ENCODE measurements around the gene EHMT1. TPM values are rescaled to one million over a fixed set of nuclear protein-coding genes. Genes with fewer than 3 reads are reported as not detected.

The EHMT1 gene
- total and polyA plus RNA-seq, 10 of the 15 experiments (the other 5 are each of a cell fraction or from before 2014, with no cell fraction given), result 2.9 to 100 (median 48.1) TPM

DNA sequence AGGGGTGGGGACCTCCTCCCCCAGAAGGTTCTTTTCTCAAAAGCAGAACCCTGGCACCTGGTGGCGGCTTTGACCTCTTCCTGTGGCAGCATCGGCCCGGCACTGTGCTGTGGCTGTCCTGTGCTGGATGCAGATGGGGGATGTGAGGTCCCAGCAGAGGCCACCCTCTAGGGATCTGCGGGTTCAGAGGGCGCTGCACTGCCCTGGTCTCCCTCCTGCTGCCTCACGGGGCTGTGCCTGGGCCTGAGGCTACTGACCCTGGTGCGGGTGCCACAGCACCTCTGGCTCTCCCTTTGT, 182.2 kb downstream of the EHMT1 start (continued):
- TF ChIP-seq CEBPB (IDR thresholded peaks at IDR 0.05; ENCODE audit: borderline replicate concordance in 1 of 2, low read depth in 2 of 2, low read length in 2 of 2), result no peak
- no peak for TF ChIP-seq TAF1 (IDR thresholded peaks at IDR 0.05; ENCODE audit: borderline replicate concordance, low read depth, low read length)
- no peak for TF ChIP-seq ZNF384 (IDR thresholded peaks at IDR 0.05; ENCODE audit: borderline replicate concordance, low read depth, low read length)
- TF ChIP-seq ESRRA (IDR thresholded peaks at IDR 0.05; ENCODE audit: low read length), result no peak
- no peak; the same call in 1 of the 2 replicates for TF ChIP-seq POLR2A (IDR thresholded peaks at IDR 0.05; ENCODE audit: low read depth, low read length)

DNA sequence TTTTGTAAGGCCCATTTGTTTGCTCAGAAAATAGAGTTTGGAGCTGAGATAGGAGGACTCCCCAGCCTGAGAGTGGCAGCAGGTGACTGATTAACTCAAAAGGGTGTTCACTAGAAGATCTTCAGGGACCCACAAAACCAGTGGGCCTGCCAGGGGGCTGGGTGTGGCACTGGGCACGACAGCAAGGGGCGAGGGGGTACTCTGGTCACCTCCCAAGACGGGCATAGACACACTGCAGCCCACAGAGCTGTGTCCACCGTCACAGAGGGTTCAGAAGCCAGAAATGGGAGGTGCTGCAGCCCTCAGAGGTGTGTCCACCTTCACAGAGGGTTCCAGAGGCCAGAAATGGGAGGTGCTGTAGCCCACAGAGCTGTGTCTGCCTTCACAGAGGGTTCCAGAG, 183.2 kb downstream of the EHMT1 start:
- intact Hi-C loops (cut with micrococcal nuclease; ENCODE audit: unreplicated experiment), result no loop called here
- DNase-seq (ENCODE audit: low read depth, low spot score), result no peak
- Histone ChIP-seq H3K4me1 (ENCODE audit: control insufficient read depth, insufficient read depth, low read length) (no peaks in the 10 kb centered on the region), H3K9ac (ENCODE audit: control insufficient read depth, insufficient read depth, low read length) (no peak overlapping the region), H3K79me2 (ENCODE audit: control insufficient read depth, insufficient read depth, low read length) (no peaks in the 10 kb centered on the region), H3K36me3 (ENCODE audit: control insufficient read depth in 2 of 2, insufficient read depth in 2 of 2, low read length in 1 of 2) (peaks cover 30% of the 10 kb centered on the region in 2 experiments; a peak in 3 of 4 replicates), H2AFZ (ENCODE audit: control insufficient read depth, low read depth, low read length) (no peak overlapping the region), H3K27ac (ENCODE audit: control insufficient read depth, insufficient read depth) (no peak overlapping the region), H3K9me3 (replicated peaks; ENCODE audit: control insufficient read depth, insufficient read depth, low read length) (no peaks in the 10 kb centered on the region), H3K27me3 (replicated peaks in 1 of 2; ENCODE audit: control insufficient read depth in 2 of 2, insufficient read depth in 2 of 2, low read length in 1 of 2) (no peaks in the 10 kb centered on the region), H3K4me2 (ENCODE audit: control insufficient read depth, insufficient read depth) (no peak overlapping the region), H4K20me1 (ENCODE audit: control insufficient read depth, insufficient read depth) (no peaks in the 10 kb centered on the region; the same call in 1 of the 2 replicates), H3K4me3 (no peak overlapping the region)
- TF ChIP-seq RFX5 (IDR thresholded peaks at IDR 0.05; ENCODE audit: low read depth, low read length) (no peak), JUND (IDR thresholded peaks at IDR 0.05; ENCODE audit: low read depth, low read length) (no peak), LARP7 (IDR thresholded peaks at IDR 0.05) (no peak), SPI1 (IDR thresholded peaks at IDR 0.05; ENCODE audit: borderline replicate concordance, insufficient read depth, low read depth, low read length) (no peak), NRF1 (conservative IDR thresholded peaks at IDR 0.05; ENCODE audit: low read depth, low read length) (no peak), IKZF1 (conservative IDR thresholded peaks at IDR 0.05) (no peak), RUNX3 (IDR thresholded peaks at IDR 0.05; ENCODE audit: low read length) (no peak), EED (IDR thresholded peaks at IDR 0.05; ENCODE audit: low read depth) (no peak), ZNF207 (IDR thresholded peaks at IDR 0.05; ENCODE audit: borderline replicate concordance) (no peak), ZNF274 (IDR thresholded peaks at IDR 0.05; ENCODE audit: insufficient read depth, insufficient read length) (no peak), BCL11A (IDR thresholded peaks at IDR 0.05; ENCODE audit: low read depth, low read length) (no peak), MEF2B (IDR thresholded peaks at IDR 0.05; ENCODE audit: partially characterized antibody, poor library complexity, severe bottlenecking) (no peak), NKRF (conservative IDR thresholded peaks at IDR 0.05) (no peak)
- no TSS peak for BruUV-seq (replicated peaks)
- 100% methylated on average over 4 of the region's 4 CpGs for WGBS (ENCODE audit: insufficient coverage, insufficient replicate concordance, low lambda C conversion rate, missing lambda C conversion rate)
- no peak for FAIRE-seq
- in situ Hi-C loops (cut with MboI), result no loop called here
- CTCF ChIA-PET, result no interaction called here
- ATAC-seq, result no peak
- POLR2A ChIA-PET, result no interaction called here
- SMC1A ChIA-PET (ENCODE audit: uncharacterized antibody, unreplicated experiment), result no interaction called here
- RAD21 ChIA-PET (ENCODE audit: unreplicated experiment), result no interaction called here

Data from GM12878 (cell line).